GM23338 (cell line): ENCODE results near the gene FOXP1. TPM values are rescaled to one million over a fixed set of nuclear protein-coding genes. Genes with fewer than 3 reads are reported as not detected.

Experiments
- ATAC-seq: fragments of 200-7000 bp; cut with Tn5 transposase; 3 replicates; pipeline ENCODE4 v1.9.1; 2020
- DNase-seq: peaks from one replicate; pipeline ENCODE4 v3.0.0-alpha.2; 2015; ENCODE audit warnings: low spot score
- H2AFZ ChIP-seq: fragments of 200-600 bp; sonication (generic); 2 replicates; pipeline ENCODE4 v1.8.0; 2016; ENCODE audit warnings: antibody characterized with exemption, mild to moderate bottlenecking, moderate library complexity
- H3F3A ChIP-seq: fragments of 200-600 bp; sonication (generic); replicated peaks from 2 replicates; pipeline ENCODE4 v1.8.0; 2017; ENCODE audit warnings: antibody characterized with exemption, mixed run types, low read depth
- H3K27ac ChIP-seq: fragments of 200-600 bp; sonication (generic); 2 replicates; pipeline ENCODE4 v1.6.1; 2016; ENCODE audit warnings: low read depth
- H3K27me3 ChIP-seq: fragments of 200-600 bp; sonication (generic); 2 replicates; pipeline ENCODE4 v1.8.0; 2016; ENCODE audit warnings: mild to moderate bottlenecking, mixed run types, moderate library complexity; ENCODE audit not compliant: insufficient read depth
- H3K36me3 ChIP-seq: fragments of 200-600 bp; sonication (generic); 2 replicates; pipeline ENCODE4 v1.8.0; 2016; ENCODE audit warnings: mild to moderate bottlenecking; ENCODE audit not compliant: insufficient read depth
- H3K4me1 ChIP-seq: fragments of 200-600 bp; sonication (generic); 2 replicates; pipeline ENCODE4 v1.8.0; 2016; ENCODE audit warnings: mild to moderate bottlenecking, moderate library complexity; ENCODE audit not compliant: insufficient read depth
- H3K4me2 ChIP-seq: fragments of 200-600 bp; sonication (generic); 2 replicates; pipeline ENCODE4 v1.7.1; 2017; ENCODE audit warnings: mixed run types
- H3K4me3 ChIP-seq: fragments of 200-600 bp; sonication (generic); 2 replicates; pipeline ENCODE4 v1.6.1; 2016; ENCODE audit warnings: mixed run types
- H3K79me2 ChIP-seq: fragments of 200-600 bp; sonication (generic); replicated peaks from 2 replicates; pipeline ENCODE4 v1.8.0; 2017; ENCODE audit warnings: mild to moderate bottlenecking; ENCODE audit not compliant: insufficient read depth
- H3K9me2 ChIP-seq: fragments of 200-600 bp; sonication (generic); 2 replicates; pipeline ENCODE4 v1.8.0; 2017; ENCODE audit not compliant: insufficient read depth
- H4K20me1 ChIP-seq: fragments of 200-600 bp; sonication (generic); replicated peaks from 2 replicates; pipeline ENCODE4 v1.8.0; 2017; ENCODE audit warnings: mild to moderate bottlenecking; ENCODE audit not compliant: insufficient read depth
- H3K27ac Mint-ChIP-seq: 2 replicates; pipeline ENCODE4 v1.8.0; 2020; ENCODE audit warnings: inconsistent platforms, mild to moderate bottlenecking, moderate library complexity, mixed read lengths
- H3K27me3 Mint-ChIP-seq: 3 replicates; pipeline ENCODE4 v1.8.0; 2022; ENCODE audit warnings: low read depth, mild to moderate bottlenecking, moderate library complexity, mixed read lengths, inconsistent platforms; ENCODE audit not compliant: insufficient read depth, poor library complexity
- H3K36me3 Mint-ChIP-seq: 3 replicates; pipeline ENCODE4 v1.8.0; 2021; ENCODE audit warnings: low read depth, mild to moderate bottlenecking, inconsistent platforms, moderate library complexity, mixed read lengths
- H3K4me1 Mint-ChIP-seq: 3 replicates; pipeline ENCODE4 v1.8.0; 2020; ENCODE audit warnings: mild to moderate bottlenecking, inconsistent platforms, mixed read lengths
- H3K4me3 Mint-ChIP-seq: 3 replicates; pipeline ENCODE4 v1.8.0; 2021; ENCODE audit warnings: moderate library complexity, mild to moderate bottlenecking, inconsistent platforms, mixed read lengths
- H3K9me3 Mint-ChIP-seq: 3 replicates; pipeline ENCODE4 v1.8.0; 2020; ENCODE audit warnings: moderate library complexity, mild to moderate bottlenecking, inconsistent platforms, mixed read lengths
- CREB1 ChIP-seq: fragments of 250-450 bp; sonication (Bioruptor Pico); IDR thresholded peaks from 2 replicates; pipeline ENCODE4 v1.5.0; 2020; ENCODE audit warnings: low read depth, mild to moderate bottlenecking, moderate library complexity
- CTCF ChIP-seq, 2 experiments: fragments of 200-600 bp in 1 of 2; sonication (generic) in 1 of 2; conservative IDR thresholded peaks; 2 replicates each; pipeline versions ENCODE4 v1.5.1 to v1.6.1; 2016 to 2017; ENCODE audit warnings: antibody characterized with exemption in 2 of 2, low read depth in 2 of 2, mild to moderate bottlenecking in 2 of 2, moderate library complexity in 1 of 2
- ETS1 ChIP-seq: IDR thresholded peaks from 2 replicates; pipeline ENCODE4 v1.6.1; 2016; ENCODE audit warnings: antibody characterized with exemption
- JUNB ChIP-seq: IDR thresholded peaks from one replicate; pipeline ENCODE4 v1.6.1; 2016; ENCODE audit warnings: antibody characterized with exemption; ENCODE audit not compliant: unreplicated experiment
- NANOG ChIP-seq: IDR thresholded peaks from 2 replicates; pipeline ENCODE4 v1.6.1; 2016; ENCODE audit warnings: antibody characterized with exemption, borderline replicate concordance
- POLR2AphosphoS5 ChIP-seq: IDR thresholded peaks from 2 replicates; pipeline ENCODE4 v1.6.1; 2016; ENCODE audit warnings: antibody characterized with exemption, low read depth
- REST ChIP-seq: IDR thresholded peaks from one replicate; pipeline ENCODE4 v1.6.1; 2018; ENCODE audit warnings: antibody characterized with exemption; ENCODE audit not compliant: unreplicated experiment
- STAT1 ChIP-seq: IDR thresholded peaks from one replicate; pipeline ENCODE4 v1.6.1; 2016; ENCODE audit warnings: antibody characterized with exemption; ENCODE audit not compliant: unreplicated experiment
- ZNF114 ChIP-seq: fragments of 250-450 bp; sonication (Bioruptor Pico); IDR thresholded peaks from 2 replicates; pipeline ENCODE4 v1.5.0; 2020; ENCODE audit warnings: mild to moderate bottlenecking, moderate library complexity
- ZNF331 ChIP-seq: fragments of 250-450 bp; sonication (Bioruptor Pico); IDR thresholded peaks from 2 replicates; pipeline ENCODE4 v1.5.0; 2020; ENCODE audit warnings: low read depth, mild to moderate bottlenecking, moderate library complexity
- ZNF462 ChIP-seq: fragments of 250-450 bp; sonication (Bioruptor Pico); IDR thresholded peaks from 2 replicates; pipeline ENCODE4 v1.5.0; 2020; ENCODE audit warnings: mild to moderate bottlenecking, moderate library complexity
- polyA plus RNA-seq: library from polyadenylated mRNA; unstranded; fragments of >200 nt; fragmentation: Nextera tagmentation; extraction: Ambion mirVana; gene quantifications from 2 replicates; pipeline ENCODE4 v1.2.1, GENCODE V29; 2016
- total RNA-seq: library from RNA; depleted of rRNA; stranded (reverse); fragments of >200 nt; shearing (Covaris generic); gene quantifications from 2 replicates; pipeline ENCODE4 v1.2.3, GENCODE V29; 2014

Gene FOXP1
- total and polyA plus RNA-seq, 2 experiments from 2014 or later: 32.9 to 35.5 TPM

GRCh38 chr3:70982700-70983140 is 600.8 kb downstream of the FOXP1 start:
- peak; percentile 78 for ATAC-seq
- Histone ChIP-seq H3K4me2 (no peak overlapping the region), H3K79me2 (no peaks in the 10 kb centered on the region), H3K36me3 (no peaks in the 10 kb centered on the region), H3K27me3 (no peaks in the 10 kb centered on the region), H3K9me2 (no peaks in the 10 kb centered on the region), H3K4me1 (peaks cover 17% of the 10 kb centered on the region), H3K27ac (peak overlapping the region; percentile 43), H2AFZ (no peak overlapping the region), H3F3A (no peaks in the 10 kb centered on the region), H3K4me3 (no peak overlapping the region), H4K20me1 (no peaks in the 10 kb centered on the region)
- Mint-ChIP-seq H3K27me3 (peaks cover 6% of the 10 kb centered on the region), H3K36me3 (peaks cover 8% of the 10 kb centered on the region; the same call in 2 of the 3 replicates), H3K4me1 (peaks cover 35% of the 10 kb centered on the region), H3K4me3 (no peak overlapping the region), H3K27ac (peak overlapping the region; percentile 98), H3K9me3 (no peaks in the 10 kb centered on the region)
- DNase-seq: peak; percentile 54
- TF ChIP-seq ZNF331 (CRISPR knock-in tag) (no peak), NANOG (no peak), JUNB (no peak), ETS1 (no peak), CREB1 (CRISPR knock-in tag) (no peak), REST (no peak), POLR2AphosphoS5 (no peak), STAT1 (no peak), ZNF462 (CRISPR knock-in tag) (no peak), CTCF (conservative IDR thresholded peaks at IDR 0.05; ENCODE audit: low read depth in 2 of 2) (no peak), ZNF114 (CRISPR knock-in tag) (no peak)
